Osteoblast (primary cell): ENCODE data around the gene C17orf67. TPM values are rescaled to one million over a fixed set of nuclear protein-coding genes. Genes with fewer than 3 reads are reported as not detected.
A peak's percentile ranks its signal among the peaks of the same experiment; 100 is the strongest.

ENCODE experiments used
- DNase-seq: peaks from one replicate; pipeline ENCODE4 v3.0.0; 2011; ENCODE audit warnings: low spot score, mixed read lengths; ENCODE audit not compliant: insufficient read length; ENCODE audit errors: missing footprints
- H2AFZ ChIP-seq: 2 replicates; pipeline ENCODE4 v1.6.0; 2011; ENCODE audit warnings: mild to moderate bottlenecking, low read length
- H3K27ac ChIP-seq: 2 replicates; pipeline ENCODE4 v1.5.1; 2011; ENCODE audit warnings: mild to moderate bottlenecking, low read depth, low read length, moderate library complexity
- H3K27me3 ChIP-seq: 2 replicates; pipeline ENCODE4 v1.6.0; 2012; ENCODE audit warnings: mild to moderate bottlenecking, control low read depth, inconsistent platforms, low read length, moderate library complexity; ENCODE audit not compliant: insufficient read depth
- H3K36me3 ChIP-seq: 2 replicates; pipeline ENCODE4 v1.5.1; 2011; ENCODE audit warnings: mild to moderate bottlenecking, low read length, control low read depth, moderate library complexity; ENCODE audit not compliant: insufficient read depth
- H3K4me1 ChIP-seq: 2 replicates; pipeline ENCODE4 v1.5.1; 2011; ENCODE audit warnings: mild to moderate bottlenecking, low read length, control low read depth, moderate library complexity; ENCODE audit not compliant: insufficient read depth
- H3K4me2 ChIP-seq: 2 replicates; pipeline ENCODE4 v1.6.0; 2011; ENCODE audit warnings: mild to moderate bottlenecking, low read length; ENCODE audit not compliant: insufficient read depth
- H3K4me3 ChIP-seq: fragments of 200-600 bp; sonication (generic); 3 replicates; pipeline ENCODE4 v1.5.1; 2012; ENCODE audit warnings: mild to moderate bottlenecking, low read length, inconsistent platforms; ENCODE audit not compliant: insufficient read depth
- H3K79me2 ChIP-seq: 2 replicates; pipeline ENCODE4 v1.6.0; 2012; ENCODE audit warnings: mild to moderate bottlenecking, low read length, control low read depth, inconsistent platforms; ENCODE audit not compliant: insufficient read depth
- H3K9me3 ChIP-seq: 2 replicates; pipeline ENCODE4 v1.5.1; 2011; ENCODE audit warnings: low read depth, low read length, control low read depth
- H4K20me1 ChIP-seq: 2 replicates; pipeline ENCODE4 v1.6.0; 2012; ENCODE audit warnings: mild to moderate bottlenecking, low read length, control low read depth; ENCODE audit not compliant: insufficient read depth
- CTCF ChIP-seq: IDR thresholded peaks from 2 replicates; pipeline ENCODE4 v1.5.1; 2011; ENCODE audit warnings: mild to moderate bottlenecking, low read depth, low read length, moderate library complexity; ENCODE audit errors: extremely low read depth
- total RNA-seq: library from RNA; depleted of rRNA; stranded (reverse); fragments of >200 nt; gene quantifications from 2 replicates; pipeline ENCODE4 v1.2.3, GENCODE V29; 2012

C17orf67 gene
- total RNA-seq, 1 donor, result 0.36 TPM

GRCh38 chr17:56756536-56756935, 77.2 kb downstream of the C17orf67 start:
- peak overlapping the region; percentile 13 for H3K4me2 ChIP-seq
- H2AFZ ChIP-seq, result no peak overlapping the region
- no peaks in the 10 kb centered on the region for H3K9me3 ChIP-seq
- H3K79me2 ChIP-seq, result no peaks in the 10 kb centered on the region
- DNase-seq, result peak; percentile 92
- H3K4me3 ChIP-seq, result no peak overlapping the region
- peaks cover 18% of the 10 kb centered on the region for H3K4me1 ChIP-seq
- no peak for TF ChIP-seq CTCF
- H4K20me1 ChIP-seq, result no peaks in the 10 kb centered on the region
- no peaks in the 10 kb centered on the region for H3K36me3 ChIP-seq
- H3K27me3 ChIP-seq, result no peaks in the 10 kb centered on the region
- H3K27ac ChIP-seq, result no peak overlapping the region

GRCh38 chr17:56755310-56755709, 78.4 kb downstream of the C17orf67 start:
- Histone ChIP-seq H3K27ac (no peak overlapping the region), H3K79me2 (no peaks in the 10 kb centered on the region), H3K27me3 (no peaks in the 10 kb centered on the region), H3K9me3 (no peaks in the 10 kb centered on the region), H2AFZ (no peak overlapping the region), H3K4me1 (peaks cover 18% of the 10 kb centered on the region), H3K4me3 (no peak overlapping the region), H3K4me2 (no peak overlapping the region), H3K36me3 (no peaks in the 10 kb centered on the region), H4K20me1 (no peaks in the 10 kb centered on the region)
- TF ChIP-seq CTCF, result no peak
- DNase-seq, result no peak

- H3K4me1 ChIP-seq, result peaks cover 18% of the 10 kb centered on the region
- H3K4me3 ChIP-seq, result no peak overlapping the region
- peak; percentile 64 for DNase-seq
- no peak overlapping the region for H3K4me2 ChIP-seq
- no peaks in the 10 kb centered on the region for H3K36me3 ChIP-seq
- H3K27ac ChIP-seq, result no peak overlapping the region
- no peaks in the 10 kb centered on the region for H4K20me1 ChIP-seq
- no peaks in the 10 kb centered on the region for H3K79me2 ChIP-seq
- TF ChIP-seq CTCF, result no peak
- no peaks in the 10 kb centered on the region for H3K9me3 ChIP-seq
- peak overlapping the region; percentile 86 for H2AFZ ChIP-seq
- H3K27me3 ChIP-seq, result no peaks in the 10 kb centered on the region
These were observed 79.1 kb downstream of the C17orf67 start for GRCh38 chr17:56754523-56755208.

- DNase-seq, result no peak
- no peak overlapping the region for H3K27ac ChIP-seq
- H3K9me3 ChIP-seq, result no peaks in the 10 kb centered on the region
- H4K20me1 ChIP-seq, result no peaks in the 10 kb centered on the region
- no peaks in the 10 kb centered on the region for H3K79me2 ChIP-seq
- no peak overlapping the region for H3K4me2 ChIP-seq
- no peak for TF ChIP-seq CTCF
- no peaks in the 10 kb centered on the region for H3K36me3 ChIP-seq
- no peak overlapping the region for H3K4me3 ChIP-seq
- H2AFZ ChIP-seq, result no peak overlapping the region
- H3K27me3 ChIP-seq, result no peaks in the 10 kb centered on the region
- H3K4me1 ChIP-seq, result peaks cover 18% of the 10 kb centered on the region
These were observed 81.4 kb downstream of the C17orf67 start for GRCh38 chr17:56752263-56752836.
